GM18508 (cell line): ENCODE measurements around the gene GATA3.
A peak's percentile ranks its signal among the peaks of the same experiment; 100 is the strongest.

ENCODE experiments used
- ATAC-seq: cut with Tn5 transposase; IDR thresholded peaks from one replicate; pipeline ENCODE4 v1.9.1; 2021; ENCODE audit warnings: moderate number of reproducible peaks; ENCODE audit not compliant: insufficient read depth, unreplicated experiment

The GATA3 gene

GRCh38 chr10:8085251-8085650, 30.8 kb downstream of the GATA3 start:
- ATAC-seq, result no peak

GRCh38 chr10:8086315-8086714, 31.8 kb downstream of the GATA3 start:
- no peak for ATAC-seq

GRCh38 chr10:8088504-8088903, 34.0 kb downstream of the GATA3 start:
- peak; percentile 74 for ATAC-seq

GRCh38 chr10:8092428-8092827, 37.9 kb downstream of the GATA3 start:
- ATAC-seq, result no peak

- ATAC-seq, result no peak
Observed at GRCh38 chr10:8095959-8096358, 41.5 kb downstream of the GATA3 start.

- no peak for ATAC-seq
Observed at GRCh38 chr10:8096931-8097330, 42.4 kb downstream of the GATA3 start.

GRCh38 chr10:8100366-8100765, 45.9 kb downstream of the GATA3 start:
- ATAC-seq, result no peak

GRCh38 chr10:8102708-8103401, 48.4 kb downstream of the GATA3 start:
- peak; percentile 60 for ATAC-seq

- ATAC-seq, result no peak
Observed at GRCh38 chr10:8103543-8103942, 49.1 kb downstream of the GATA3 start.

- no peak for ATAC-seq
Observed at GRCh38 chr10:8104005-8104404, 49.5 kb downstream of the GATA3 start.

- no peak for ATAC-seq
Observed at GRCh38 chr10:8104721-8105120, 50.2 kb downstream of the GATA3 start.

GRCh38 chr10:8105932-8106331, 51.4 kb downstream of the GATA3 start:
- ATAC-seq, result no peak

- ATAC-seq, result no peak
Observed at GRCh38 chr10:8112230-8112905, 57.9 kb downstream of the GATA3 start.

- no peak for ATAC-seq
Observed at GRCh38 chr10:8112942-8113442, 58.5 kb downstream of the GATA3 start.

- no peak for ATAC-seq
Observed at GRCh38 chr10:8113616-8114015, 59.1 kb downstream of the GATA3 start.

GRCh38 chr10:8114741-8115617, 60.5 kb downstream of the GATA3 start:
- ATAC-seq, result no peak

- no peak for ATAC-seq
Observed at GRCh38 chr10:8115618-8115980, 61.1 kb downstream of the GATA3 start.

- no peak for ATAC-seq
Observed at GRCh38 chr10:8116474-8116873, 62.0 kb downstream of the GATA3 start.

GRCh38 chr10:8116926-8117493, 62.5 kb downstream of the GATA3 start:
- no peak for ATAC-seq

- no peak for ATAC-seq
Observed at GRCh38 chr10:8121201-8121890, 66.9 kb downstream of the GATA3 start.
